Muscle of leg (tissue), 9 donors: ENCODE measurements around the gene GIMAP4. TPM values are rescaled to one million over a fixed set of nuclear protein-coding genes. Genes with fewer than 3 reads are reported as not detected.

Experiments used
- polyA plus RNA-seq, 8 donors: library from polyadenylated mRNA; unstranded; fragments of 120-200 nt; gene quantifications; one replicate each; pipeline versions ENCODE4 v1.2.1 to v1.2.3, GENCODE V29; 2013; ENCODE audit warnings: inconsistent platforms in 1 of 8, low replicate concordance in 1 of 8; ENCODE audit not compliant: insufficient read length in 8 of 8, insufficient read depth in 1 of 8
- total RNA-seq: library from RNA; stranded (reverse); fragments of 120-200 nt; gene quantifications from one replicate; pipeline ENCODE4 v1.2.4, GENCODE V29; 2013

The GIMAP4 gene
- total and polyA plus RNA-seq, 9 donors: 17.7 to 26.9 (median 20.7) TPM

Other genes starting within 250 kb of the GIMAP4 start
- 3.6 TPM for gene LRRC61, start 244.0 kb upstream of the GIMAP4 start, total RNA-seq
- gene LRRC61, start 244.0 kb upstream of the GIMAP4 start, polyA plus RNA-seq: 10 to 100 TPM in 1 of 8 donors, 1 to 10 TPM in 7; 4.7 to 11.9 (median 7.9) TPM
- gene ACTR3C, start 243.8 kb upstream of the GIMAP4 start, total RNA-seq: 1.9 TPM
- gene ACTR3C, start 243.8 kb upstream of the GIMAP4 start, polyA plus RNA-seq: 1 to 10 TPM in 5 of 8 donors, under 1 TPM in 3; 0.36 to 2.4 (median 1.3) TPM
- 43.4 TPM for gene RARRES2, start 225.8 kb upstream of the GIMAP4 start, total RNA-seq
- gene RARRES2, start 225.8 kb upstream of the GIMAP4 start, polyA plus RNA-seq: 10 to 100 TPM; 40.2 to 85.1 (median 57.6) TPM
- 39.5 TPM for gene REPIN1, start 198.6 kb upstream of the GIMAP4 start, total RNA-seq
- 10 to 100 TPM; 61.0 to 88.6 (median 76.9) TPM for gene REPIN1, start 198.6 kb upstream of the GIMAP4 start, polyA plus RNA-seq
- gene ZNF775, start 188.1 kb upstream of the GIMAP4 start, total RNA-seq: 6.2 TPM
- 1 to 10 TPM; 5.4 to 8.0 (median 6.6) TPM for gene ZNF775, start 188.1 kb upstream of the GIMAP4 start, polyA plus RNA-seq
- gene GIMAP8, start 116.8 kb upstream of the GIMAP4 start, total RNA-seq: 4.9 TPM
- gene GIMAP8, start 116.8 kb upstream of the GIMAP4 start, polyA plus RNA-seq: 1 to 10 TPM; 6.4 to 7.9 (median 7.1) TPM
- 5.9 TPM for gene GIMAP7, start 52.5 kb upstream of the GIMAP4 start, total RNA-seq
- 10 to 100 TPM in 7 of 8 donors, 1 to 10 TPM in 1; 9.0 to 12.8 (median 11.1) TPM for gene GIMAP7, start 52.5 kb upstream of the GIMAP4 start, polyA plus RNA-seq
- 18.7 TPM for gene GIMAP6, start 65.0 kb downstream of the GIMAP4 start, total RNA-seq
- gene GIMAP6, start 65.0 kb downstream of the GIMAP4 start, polyA plus RNA-seq: 10 to 100 TPM; 15.4 to 19.0 (median 17.0) TPM
- gene GIMAP2, start 118.3 kb downstream of the GIMAP4 start, total RNA-seq: 7.4 TPM
- 1 to 10 TPM; 4.3 to 6.7 (median 5.7) TPM for gene GIMAP2, start 118.3 kb downstream of the GIMAP4 start, polyA plus RNA-seq
- 3.1 TPM for gene GIMAP1, start 149.2 kb downstream of the GIMAP4 start, total RNA-seq
- gene GIMAP1, start 149.2 kb downstream of the GIMAP4 start, polyA plus RNA-seq: 1 to 10 TPM; 2.5 to 3.4 (median 2.9) TPM
- gene GIMAP5, start 170.0 kb downstream of the GIMAP4 start, total RNA-seq: 11.6 TPM
- 10 to 100 TPM in 1 of 8 donors, 1 to 10 TPM in 7; 6.1 to 10.4 (median 9.2) TPM for gene GIMAP5, start 170.0 kb downstream of the GIMAP4 start, polyA plus RNA-seq
- 7.7 TPM for gene TMEM176B, start 233.0 kb downstream of the GIMAP4 start, total RNA-seq
- 10 to 100 TPM in 7 of 8 donors, 1 to 10 TPM in 1; 9.4 to 16.7 (median 11.9) TPM for gene TMEM176B, start 233.0 kb downstream of the GIMAP4 start, polyA plus RNA-seq
- 6.2 TPM for gene TMEM176A, start 233.4 kb downstream of the GIMAP4 start, total RNA-seq
- gene TMEM176A, start 233.4 kb downstream of the GIMAP4 start, polyA plus RNA-seq: 10 to 100 TPM in 7 of 8 donors, 1 to 10 TPM in 1; 9.9 to 19.4 (median 14.1) TPM